Activated naive CD8-positive, alpha-beta T cell treated with anti-CD3 and anti-CD28 coated beads for 36 hours (primary cell): ENCODE data around the gene CD160. TPM values are rescaled to one million over a fixed set of nuclear protein-coding genes. Genes with fewer than 3 reads are reported as not detected.
"Not testable (repeated sequence)": the region's sequence is repeated elsewhere in the genome, so short reads cannot be mapped to it uniquely, and the experiment has no call there.

Source experiments
- DNase-seq: peaks from one replicate; pipeline ENCODE4 v3.0.0; 2021
- H3K27ac Mint-ChIP-seq: one replicate; pipeline ENCODE4 v1.8.0; 2022; ENCODE audit warnings: mild to moderate bottlenecking, moderate library complexity, mixed read lengths
- H3K27me3 Mint-ChIP-seq: one replicate; pipeline ENCODE4 v1.8.0; 2022; ENCODE audit warnings: mild to moderate bottlenecking, mixed read lengths
- H3K36me3 Mint-ChIP-seq: one replicate; pipeline ENCODE4 v1.8.0; 2021; ENCODE audit warnings: mild to moderate bottlenecking, mixed read lengths
- H3K4me1 Mint-ChIP-seq: one replicate; pipeline ENCODE4 v1.8.0; 2021; ENCODE audit warnings: mixed read lengths
- H3K4me3 Mint-ChIP-seq: one replicate; pipeline ENCODE4 v1.8.0; 2022; ENCODE audit warnings: mild to moderate bottlenecking, moderate library complexity, mixed read lengths
- H3K9me3 Mint-ChIP-seq: one replicate; pipeline ENCODE4 v1.8.0; 2022; ENCODE audit warnings: mixed read lengths
- total RNA-seq, 2 experiments: library from RNA; stranded (reverse); gene quantifications; one replicate each; pipeline ENCODE4 v1.2.3, GENCODE V29; 2021

CD160 gene
- total RNA-seq, 2 experiments from 2014 or later, result 14.2 to 14.4 TPM

- not testable (repeated sequence) for H3K27ac Mint-ChIP-seq, H3K4me1 Mint-ChIP-seq
Measured at GRCh38 chr1:145726193-145726592, 6.9 kb downstream of the CD160 start.

GRCh38 chr1:145729196-145729595 is 9.9 kb downstream of the CD160 start:
- H3K27me3 Mint-ChIP-seq, result no peaks in the 10 kb centered on the region
- peaks cover 3% of the 10 kb centered on the region for H3K36me3 Mint-ChIP-seq
- H3K27ac Mint-ChIP-seq, result no peak overlapping the region
- H3K9me3 Mint-ChIP-seq, result no peaks in the 10 kb centered on the region
- peaks cover 6% of the 10 kb centered on the region for H3K4me1 Mint-ChIP-seq
- H3K4me3 Mint-ChIP-seq, result no peak overlapping the region
- no peak for DNase-seq

More at GRCh38 chr1:145726193-145726592, 6.9 kb downstream of the CD160 start:
- H3K9me3 Mint-ChIP-seq, H3K36me3 Mint-ChIP-seq, DNase-seq, H3K4me3 Mint-ChIP-seq: not testable (repeated sequence)
- H3K27me3 Mint-ChIP-seq, result peaks cover 15% of the 10 kb centered on the region

- Mint-ChIP-seq H3K4me3 (no peak overlapping the region), H3K9me3 (no peaks in the 10 kb centered on the region), H3K27me3 (no peaks in the 10 kb centered on the region), H3K36me3 (peaks cover 3% of the 10 kb centered on the region), H3K4me1 (peaks cover 6% of the 10 kb centered on the region), H3K27ac (no peak overlapping the region)
- DNase-seq, result no peak
Measured at GRCh38 chr1:145729666-145730436, 10.6 kb downstream of the CD160 start.

GRCh38 chr1:145730467-145730866 is 11.2 kb downstream of the CD160 start:
- Mint-ChIP-seq H3K27me3 (no peaks in the 10 kb centered on the region), H3K36me3 (peaks cover 3% of the 10 kb centered on the region), H3K27ac (no peak overlapping the region), H3K9me3 (no peaks in the 10 kb centered on the region), H3K4me1 (peaks cover 6% of the 10 kb centered on the region), H3K4me3 (no peak overlapping the region)
- DNase-seq, result no peak

- Mint-ChIP-seq H3K4me1 (peaks cover 6% of the 10 kb centered on the region), H3K36me3 (peaks cover 3% of the 10 kb centered on the region), H3K9me3 (no peaks in the 10 kb centered on the region), H3K4me3 (no peak overlapping the region), H3K27me3 (no peaks in the 10 kb centered on the region), H3K27ac (no peak overlapping the region)
- no peak for DNase-seq
Measured at GRCh38 chr1:145730900-145731299, 11.6 kb downstream of the CD160 start.

DNA sequence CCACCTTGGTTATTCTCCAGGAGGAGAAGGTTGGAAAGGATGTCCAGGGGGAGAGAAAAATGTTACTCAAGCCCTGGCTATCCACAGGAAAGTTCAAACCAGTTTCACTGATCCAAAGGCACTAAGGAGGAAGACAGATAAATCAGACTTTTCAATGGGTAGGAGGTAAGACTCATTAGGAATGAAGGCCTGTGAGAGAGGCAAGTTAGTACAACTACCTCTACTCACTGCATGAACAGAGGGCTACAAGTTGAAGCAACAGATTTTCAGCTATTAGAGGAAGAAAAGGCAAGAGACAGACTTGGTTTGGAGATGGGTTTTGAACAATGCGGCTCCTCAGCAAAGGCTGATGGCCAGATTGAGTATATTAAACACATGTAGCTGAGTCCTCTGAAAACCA is 16.9 kb downstream of the CD160 start:
- no peaks in the 10 kb centered on the region for H3K27me3 Mint-ChIP-seq
- H3K4me1 Mint-ChIP-seq, result peaks cover 4% of the 10 kb centered on the region
- peaks cover 3% of the 10 kb centered on the region for H3K36me3 Mint-ChIP-seq
- H3K4me3 Mint-ChIP-seq, result no peak overlapping the region
- H3K27ac Mint-ChIP-seq, result no peak overlapping the region
- DNase-seq, result no peak
- H3K9me3 Mint-ChIP-seq, result no peaks in the 10 kb centered on the region

DNA sequence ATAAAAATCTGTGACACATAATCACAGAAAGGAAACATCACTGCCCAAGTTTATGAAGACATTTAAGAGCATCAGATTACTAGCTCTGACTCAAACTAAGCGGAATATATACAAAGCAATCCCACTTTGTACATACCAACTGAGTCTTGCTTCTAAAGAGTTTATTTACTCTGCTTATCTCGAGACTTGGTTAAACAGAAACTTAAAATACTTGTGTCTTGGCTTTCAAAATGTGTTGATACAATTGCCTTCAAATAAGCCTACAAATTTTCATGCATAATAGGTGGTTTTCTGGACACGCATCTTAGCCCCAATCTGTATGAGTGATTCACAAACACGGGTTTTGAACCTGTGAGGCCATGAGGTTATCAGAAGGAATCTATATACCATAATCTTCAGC is 21.0 kb downstream of the CD160 start:
- Mint-ChIP-seq H3K36me3 (peaks cover 23% of the 10 kb centered on the region), H3K9me3 (no peaks in the 10 kb centered on the region), H3K4me3 (no peak overlapping the region), H3K4me1 (peaks cover 3% of the 10 kb centered on the region), H3K27ac (no peak overlapping the region), H3K27me3 (no peaks in the 10 kb centered on the region)
- no peak for DNase-seq

GRCh38 chr1:145747398-145748247 is 28.3 kb downstream of the CD160 start:
- H3K9me3 Mint-ChIP-seq, result no peaks in the 10 kb centered on the region
- H3K4me1 Mint-ChIP-seq, result peaks cover 9% of the 10 kb centered on the region
- peaks cover 28% of the 10 kb centered on the region for H3K36me3 Mint-ChIP-seq
- no peak overlapping the region for H3K27ac Mint-ChIP-seq
- DNase-seq, result no peak
- H3K27me3 Mint-ChIP-seq, result no peaks in the 10 kb centered on the region
- no peak overlapping the region for H3K4me3 Mint-ChIP-seq

GRCh38 chr1:145750426-145750825 is 31.1 kb downstream of the CD160 start:
- no peaks in the 10 kb centered on the region for H3K27me3 Mint-ChIP-seq
- peaks cover 14% of the 10 kb centered on the region for H3K36me3 Mint-ChIP-seq
- DNase-seq, result no peak
- H3K4me1 Mint-ChIP-seq, result peaks cover 11% of the 10 kb centered on the region
- no peaks in the 10 kb centered on the region for H3K9me3 Mint-ChIP-seq
- H3K4me3 Mint-ChIP-seq, result no peak overlapping the region
- H3K27ac Mint-ChIP-seq, result no peak overlapping the region

DNA sequence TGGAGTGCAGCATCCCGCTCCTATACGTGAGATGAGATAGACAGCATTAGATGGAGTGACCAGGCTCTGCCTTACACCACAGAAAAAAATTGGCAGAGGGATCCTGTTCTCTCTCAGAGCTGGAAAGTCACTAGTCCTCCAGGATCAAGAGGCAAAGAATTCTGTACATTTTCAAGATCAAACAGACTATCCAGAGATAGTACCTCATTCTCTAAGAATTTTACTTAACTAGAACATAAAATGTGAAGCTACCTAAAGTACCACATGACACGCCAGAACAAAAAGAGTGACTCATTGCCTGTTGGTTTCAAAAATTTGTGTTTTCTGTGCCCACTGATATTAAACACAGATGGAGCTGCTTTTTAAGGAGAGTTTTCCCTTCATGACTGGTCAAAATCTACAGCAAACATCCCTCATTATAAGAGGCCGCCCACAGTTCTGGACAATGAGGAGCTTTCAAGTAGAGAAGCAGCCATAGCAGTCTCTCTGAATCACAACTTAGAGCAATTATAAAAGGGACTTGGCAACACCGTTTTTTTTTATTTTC is 32.3 kb downstream of the CD160 start:
- Mint-ChIP-seq H3K36me3 (peaks cover 16% of the 10 kb centered on the region), H3K4me1 (peaks cover 13% of the 10 kb centered on the region), H3K4me3 (no peak overlapping the region), H3K27ac (no peak overlapping the region), H3K9me3 (no peaks in the 10 kb centered on the region), H3K27me3 (no peaks in the 10 kb centered on the region)
- no peak for DNase-seq

DNA sequence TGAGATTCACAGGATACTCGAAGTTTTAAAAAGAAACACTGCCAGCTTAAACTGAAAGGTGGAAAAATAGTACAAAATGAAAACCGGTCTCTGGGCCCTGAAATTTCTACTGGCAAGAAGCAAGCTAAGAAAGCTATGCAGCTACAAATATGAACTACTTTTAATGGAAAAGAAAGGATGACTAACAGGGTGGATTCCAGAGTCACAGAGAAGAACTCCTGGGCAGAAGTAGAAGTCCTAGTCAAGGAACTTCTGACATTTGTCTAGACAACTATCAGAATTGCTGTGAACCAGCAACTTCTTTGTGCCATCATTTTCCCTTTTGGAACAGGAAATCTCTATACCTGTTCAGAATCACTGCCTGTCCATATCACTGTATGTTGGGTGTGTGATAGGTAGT is 38.1 kb downstream of the CD160 start:
- H3K27me3 Mint-ChIP-seq, result no peaks in the 10 kb centered on the region

GRCh38 chr1:145758116-145758515 is 38.8 kb downstream of the CD160 start:
- peaks cover 13% of the 10 kb centered on the region for H3K4me1 Mint-ChIP-seq
- H3K27me3 Mint-ChIP-seq, result no peaks in the 10 kb centered on the region
- H3K4me3 Mint-ChIP-seq, result no peak overlapping the region
- no peak for DNase-seq
- H3K36me3 Mint-ChIP-seq, result peaks cover 33% of the 10 kb centered on the region
- H3K9me3 Mint-ChIP-seq, result peaks cover 7% of the 10 kb centered on the region
- no peak overlapping the region for H3K27ac Mint-ChIP-seq

More for the DNA sequence above, 38.1 kb downstream of the CD160 start:
- H3K4me3 Mint-ChIP-seq, result no peak overlapping the region
- peaks cover 7% of the 10 kb centered on the region for H3K9me3 Mint-ChIP-seq
- H3K36me3 Mint-ChIP-seq, result peaks cover 29% of the 10 kb centered on the region
- no peak overlapping the region for H3K27ac Mint-ChIP-seq
- H3K4me1 Mint-ChIP-seq, result peaks cover 15% of the 10 kb centered on the region
- DNase-seq, result no peak

DNA sequence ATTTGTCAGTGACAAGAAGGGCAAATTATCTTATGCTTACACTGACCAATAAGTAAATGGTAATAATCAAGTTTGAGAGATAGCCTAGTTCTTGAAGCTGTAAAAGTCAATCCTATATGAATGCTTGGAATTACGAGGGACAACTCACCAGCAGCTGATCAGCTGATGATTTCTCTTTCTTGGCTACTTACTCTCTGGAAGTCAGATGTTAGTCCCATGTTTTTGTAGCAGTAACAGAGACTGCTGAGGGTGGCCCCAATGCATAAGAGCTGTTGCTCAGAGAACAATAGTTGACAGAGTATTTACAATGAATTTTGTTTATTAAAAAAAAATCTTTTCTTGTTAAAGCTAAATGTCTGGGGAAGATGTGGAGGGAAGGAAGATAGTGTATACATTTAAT is 39.3 kb downstream of the CD160 start:
- DNase-seq, result no peak
- H3K4me3 Mint-ChIP-seq, result no peak overlapping the region
- H3K27ac Mint-ChIP-seq, result no peak overlapping the region
- peaks cover 33% of the 10 kb centered on the region for H3K36me3 Mint-ChIP-seq
- peaks cover 7% of the 10 kb centered on the region for H3K9me3 Mint-ChIP-seq
- H3K27me3 Mint-ChIP-seq, result no peaks in the 10 kb centered on the region
- H3K4me1 Mint-ChIP-seq, result peaks cover 13% of the 10 kb centered on the region

DNA sequence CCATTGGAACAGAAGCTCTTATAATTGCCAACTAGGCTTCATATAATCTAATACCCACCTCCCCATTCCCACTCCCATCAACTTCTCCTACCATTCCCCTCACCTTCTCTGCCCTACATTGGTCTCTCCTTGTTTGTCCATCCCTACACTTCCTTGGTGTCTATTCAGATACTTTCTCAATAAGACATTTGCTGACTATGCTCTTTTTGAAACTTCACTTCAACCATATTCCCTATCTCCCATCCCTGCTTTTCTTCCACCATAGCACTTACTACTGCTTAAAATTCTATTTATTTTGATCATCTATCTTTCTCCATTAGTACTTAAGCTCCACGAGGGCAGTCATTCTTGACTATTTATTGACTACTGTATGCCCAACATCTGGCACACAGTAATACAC is 40.4 kb downstream of the CD160 start:
- no peaks in the 10 kb centered on the region for H3K27me3 Mint-ChIP-seq
- H3K4me1 Mint-ChIP-seq, result peaks cover 13% of the 10 kb centered on the region
- H3K4me3 Mint-ChIP-seq, result no peak overlapping the region
- peaks cover 7% of the 10 kb centered on the region for H3K9me3 Mint-ChIP-seq
- H3K36me3 Mint-ChIP-seq, result peaks cover 33% of the 10 kb centered on the region
- DNase-seq, result no peak
- H3K27ac Mint-ChIP-seq, result no peak overlapping the region

DNA sequence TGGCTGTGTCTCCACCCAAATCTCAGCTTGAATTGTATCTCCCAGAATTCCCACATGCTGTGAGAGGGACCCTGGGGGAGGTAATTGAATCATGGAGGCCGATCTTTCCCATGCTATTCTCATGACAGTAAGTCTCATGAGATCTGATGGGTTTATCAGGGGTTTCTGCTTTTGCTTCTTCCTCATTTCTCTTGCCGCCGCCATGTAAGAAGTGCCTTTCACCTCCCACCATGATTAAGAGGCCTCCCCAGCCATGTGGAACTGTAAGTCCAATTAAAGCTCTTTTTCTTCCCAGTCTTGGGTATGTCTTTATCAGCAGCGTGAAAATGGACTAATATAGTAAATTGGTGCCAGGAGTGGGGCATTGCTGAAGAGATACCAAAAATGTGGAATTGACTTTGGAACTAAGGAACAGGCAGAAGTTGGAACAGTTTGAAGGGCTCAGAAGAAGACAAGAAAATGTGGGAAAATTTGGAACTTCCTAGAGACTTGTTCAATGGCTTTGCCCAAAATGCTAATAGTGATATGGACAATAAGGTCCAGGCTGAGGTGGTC is 41.2 kb downstream of the CD160 start:
- not testable (repeated sequence) for DNase-seq, H3K27ac Mint-ChIP-seq, H3K27me3 Mint-ChIP-seq, H3K4me3 Mint-ChIP-seq, H3K9me3 Mint-ChIP-seq
- Mint-ChIP-seq H3K4me1 (peaks cover 13% of the 10 kb centered on the region), H3K36me3 (peaks cover 35% of the 10 kb centered on the region)
